HEK293 (cell line): ENCODE data around the gene HLA-G.
A peak's percentile ranks its signal among the peaks of the same experiment; 100 is the strongest.
"Not testable (repeated sequence)": the region's sequence is repeated elsewhere in the genome, so short reads cannot be mapped to it uniquely, and the experiment has no call there.

ENCODE experiments used
- CTCF ChIA-PET: fragments of 350-600 bp; formaldehyde crosslinking; extraction: SDS; loops from one replicate; lab custom pipeline; 2021; ENCODE audit warnings: antibody characterized with exemption; lab: Yijun Ruan, JAX
- POLR2A ChIA-PET: fragments of 300-600 bp; formaldehyde crosslinking; extraction: SDS; loops from one replicate; lab custom pipeline; 2020; ENCODE audit warnings: antibody characterized with exemption, inconsistent platforms; lab: Yijun Ruan, JAX
- H3K27ac ChIP-seq: fragments of 200-500 bp; sonication (Bioruptor generic); 2 replicates; pipeline ENCODE4 v1.5.1; 2014; ENCODE audit warnings: low read depth, low read length, control low read depth, inconsistent platforms; ENCODE audit errors: extremely low read depth
- H3K36me3 ChIP-seq, 2 experiments: fragments of 200-500 bp in 1 of 2; sonication (Bioruptor generic) in 1 of 2; 1 replicate in 1 of 2; 2 replicates in 1 of 2; pipeline ENCODE4 v1.5.1; 2014 to 2017; ENCODE audit warnings: inconsistent platforms in 2 of 2, low read length in 2 of 2; ENCODE audit not compliant: control insufficient read depth in 2 of 2, insufficient read depth in 1 of 2
- H3K4me1 ChIP-seq: fragments of 200-500 bp; sonication (Bioruptor generic); 2 replicates; pipeline ENCODE4 v1.5.1; 2014; ENCODE audit warnings: mild to moderate bottlenecking, low read length, inconsistent platforms; ENCODE audit not compliant: control insufficient read depth, insufficient read depth
- H3K4me3 ChIP-seq: 2 replicates; pipeline ENCODE4 v1.5.1; 2011; ENCODE audit warnings: low read depth, mild to moderate bottlenecking, control low read depth, low read length, moderate library complexity
- H3K9me3 ChIP-seq: fragments of 200-500 bp; sonication (Bioruptor generic); 2 replicates; pipeline ENCODE4 v1.5.1; 2014; ENCODE audit warnings: low read depth, low read length, inconsistent platforms; ENCODE audit not compliant: control insufficient read depth, insufficient read depth
- GFI1B ChIP-seq: fragments of 450-650 bp; formaldehyde crosslinking; IDR thresholded peaks from 2 replicates; pipeline ENCODE4 v1.5.1; 2016; ENCODE audit warnings: missing biosample characterization, missing genetic modification characterization
- GLI4 ChIP-seq: fragments of 450-650 bp; formaldehyde crosslinking; IDR thresholded peaks from 2 replicates; pipeline ENCODE4 v1.5.1; 2016; ENCODE audit warnings: missing biosample characterization, missing genetic modification characterization
- OVOL3 ChIP-seq: fragments of 450-650 bp; formaldehyde crosslinking; IDR thresholded peaks from 2 replicates; pipeline ENCODE4 v1.5.1; 2016; ENCODE audit warnings: missing biosample characterization, missing genetic modification characterization
- TCF7L2 ChIP-seq: IDR thresholded peaks from 2 replicates; pipeline ENCODE4 v1.6.1; 2011; ENCODE audit warnings: low read depth, mild to moderate bottlenecking, inconsistent platforms, low read length, moderate library complexity, borderline replicate concordance
- TRIM28 ChIP-seq: IDR thresholded peaks from 2 replicates; pipeline ENCODE4 v1.6.1; 2011; ENCODE audit warnings: low read length, control low read depth, borderline replicate concordance
- ZFP37 ChIP-seq: fragments of 450-650 bp; formaldehyde crosslinking; IDR thresholded peaks from 2 replicates; pipeline ENCODE4 v1.5.1; 2016; ENCODE audit warnings: missing biosample characterization, missing genetic modification characterization
- ZNF114 ChIP-seq: fragments of 450-650 bp; formaldehyde crosslinking; IDR thresholded peaks from 2 replicates; pipeline ENCODE4 v1.5.0; 2017; ENCODE audit warnings: missing biosample characterization, missing genetic modification characterization
- ZNF169 ChIP-seq: fragments of 450-650 bp; formaldehyde crosslinking; IDR thresholded peaks from 2 replicates; pipeline ENCODE4 v1.5.1; 2016; ENCODE audit warnings: missing biosample characterization, missing genetic modification characterization
- ZNF221 ChIP-seq: fragments of 450-650 bp; formaldehyde crosslinking; IDR thresholded peaks from 2 replicates; pipeline ENCODE4 v1.5.1; 2017; ENCODE audit warnings: missing biosample characterization, missing genetic modification characterization, borderline replicate concordance
- ZNF223 ChIP-seq: fragments of 450-650 bp; formaldehyde crosslinking; IDR thresholded peaks from 2 replicates; pipeline ENCODE4 v1.5.1; 2016; ENCODE audit warnings: missing biosample characterization, missing genetic modification characterization
- ZNF398 ChIP-seq: fragments of 450-650 bp; formaldehyde crosslinking; IDR thresholded peaks from 2 replicates; pipeline ENCODE4 v1.5.1; 2017; ENCODE audit warnings: missing biosample characterization, missing genetic modification characterization
- ZNF510 ChIP-seq: fragments of 450-650 bp; formaldehyde crosslinking; IDR thresholded peaks from 2 replicates; pipeline ENCODE4 v1.5.1; 2018; ENCODE audit warnings: mild to moderate bottlenecking, missing genetic modification characterization, missing biosample characterization; ENCODE audit not compliant: insufficient replicate concordance
- ZNF623 ChIP-seq: fragments of 450-650 bp; formaldehyde crosslinking; IDR thresholded peaks from 2 replicates; pipeline ENCODE4 v1.5.1; 2016; ENCODE audit warnings: missing biosample characterization, missing genetic modification characterization
- ZNF626 ChIP-seq: fragments of 450-650 bp; sonication (Bioruptor Pico); formaldehyde crosslinking; IDR thresholded peaks from 2 replicates; pipeline ENCODE4 v1.5.1; 2018; ENCODE audit warnings: missing biosample characterization, missing genetic modification characterization, inconsistent platforms
- ZNF629 ChIP-seq: fragments of 450-650 bp; formaldehyde crosslinking; IDR thresholded peaks from 2 replicates; pipeline ENCODE4 v1.5.1; 2017; ENCODE audit warnings: missing biosample characterization, missing genetic modification characterization
- ZNF837 ChIP-seq: fragments of 450-650 bp; formaldehyde crosslinking; IDR thresholded peaks from 2 replicates; pipeline ENCODE4 v1.5.1; 2016; ENCODE audit warnings: missing biosample characterization, missing genetic modification characterization
- ZNF843 ChIP-seq: fragments of 450-650 bp; formaldehyde crosslinking; IDR thresholded peaks from 2 replicates; pipeline ENCODE4 v1.5.1; 2016; ENCODE audit warnings: missing biosample characterization, missing genetic modification characterization
- TF ChIP-seq, protein P1 (sequence below): fragments of 450-650 bp; formaldehyde crosslinking; IDR thresholded peaks from 2 replicates; pipeline ENCODE4 v1.5.0; 2017; ENCODE audit warnings: missing biosample characterization, missing genetic modification characterization, borderline replicate concordance
- TF ChIP-seq, protein P2 (sequence below): fragments of 450-650 bp; formaldehyde crosslinking; IDR thresholded peaks from 2 replicates; pipeline ENCODE4 v1.5.1; 2017; ENCODE audit warnings: missing biosample characterization, mild to moderate bottlenecking, missing genetic modification characterization, moderate library complexity
- TF ChIP-seq, protein P3 (sequence below): fragments of 450-650 bp; formaldehyde crosslinking; IDR thresholded peaks from 2 replicates; pipeline ENCODE4 v1.5.1; 2017; ENCODE audit warnings: missing biosample characterization, missing genetic modification characterization
- TF ChIP-seq, protein P4 (sequence below): fragments of 450-650 bp; formaldehyde crosslinking; IDR thresholded peaks from 2 replicates; pipeline ENCODE4 v1.5.1; 2016; ENCODE audit warnings: missing biosample characterization, missing genetic modification characterization

Gene HLA-G

GRCh38 chr6:29827579-29828470 is at the start of gene HLA-G:
Gene HLA-G, plus strand, starts transcription at chr6:29827825. Its CDS starts 20 bp downstream, at chr6:29827845.
- Histone ChIP-seq H3K4me1 (no peaks in the 10 kb centered on the region), H3K36me3 (no peaks in the 10 kb centered on the region), H3K27ac (no peak within 1 kb of the TSS), H3K9me3 (no peaks in the 10 kb centered on the region), H3K4me3 (no peak within 1 kb of the TSS)
- TF ChIP-seq ZNF114 (tag by site-specific recombination): no peak
- TF ChIP-seq ZNF510: no peak
- TF ChIP-seq ZNF626 (tag by site-specific recombination): no peak
- TF ChIP-seq ZNF629: no peak
- no peak for TF ChIP-seq GLI4 (tag by site-specific recombination)
- no peak for TF ChIP-seq ZNF221 (tag by site-specific recombination)
- no peak for TF ChIP-seq ZFP37 (tag by site-specific recombination)
- TF ChIP-seq, protein P1, sequence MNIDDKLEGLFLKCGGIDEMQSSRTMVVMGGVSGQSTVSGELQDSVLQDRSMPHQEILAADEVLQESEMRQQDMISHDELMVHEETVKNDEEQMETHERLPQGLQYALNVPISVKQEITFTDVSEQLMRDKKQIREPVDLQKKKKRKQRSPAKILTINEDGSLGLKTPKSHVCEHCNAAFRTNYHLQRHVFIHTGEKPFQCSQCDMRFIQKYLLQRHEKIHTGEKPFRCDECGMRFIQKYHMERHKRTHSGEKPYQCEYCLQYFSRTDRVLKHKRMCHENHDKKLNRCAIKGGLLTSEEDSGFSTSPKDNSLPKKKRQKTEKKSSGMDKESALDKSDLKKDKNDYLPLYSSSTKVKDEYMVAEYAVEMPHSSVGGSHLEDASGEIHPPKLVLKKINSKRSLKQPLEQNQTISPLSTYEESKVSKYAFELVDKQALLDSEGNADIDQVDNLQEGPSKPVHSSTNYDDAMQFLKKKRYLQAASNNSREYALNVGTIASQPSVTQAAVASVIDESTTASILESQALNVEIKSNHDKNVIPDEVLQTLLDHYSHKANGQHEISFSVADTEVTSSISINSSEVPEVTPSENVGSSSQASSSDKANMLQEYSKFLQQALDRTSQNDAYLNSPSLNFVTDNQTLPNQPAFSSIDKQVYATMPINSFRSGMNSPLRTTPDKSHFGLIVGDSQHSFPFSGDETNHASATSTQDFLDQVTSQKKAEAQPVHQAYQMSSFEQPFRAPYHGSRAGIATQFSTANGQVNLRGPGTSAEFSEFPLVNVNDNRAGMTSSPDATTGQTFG (tag by site-specific recombination): no peak
- TF ChIP-seq, protein P2, sequence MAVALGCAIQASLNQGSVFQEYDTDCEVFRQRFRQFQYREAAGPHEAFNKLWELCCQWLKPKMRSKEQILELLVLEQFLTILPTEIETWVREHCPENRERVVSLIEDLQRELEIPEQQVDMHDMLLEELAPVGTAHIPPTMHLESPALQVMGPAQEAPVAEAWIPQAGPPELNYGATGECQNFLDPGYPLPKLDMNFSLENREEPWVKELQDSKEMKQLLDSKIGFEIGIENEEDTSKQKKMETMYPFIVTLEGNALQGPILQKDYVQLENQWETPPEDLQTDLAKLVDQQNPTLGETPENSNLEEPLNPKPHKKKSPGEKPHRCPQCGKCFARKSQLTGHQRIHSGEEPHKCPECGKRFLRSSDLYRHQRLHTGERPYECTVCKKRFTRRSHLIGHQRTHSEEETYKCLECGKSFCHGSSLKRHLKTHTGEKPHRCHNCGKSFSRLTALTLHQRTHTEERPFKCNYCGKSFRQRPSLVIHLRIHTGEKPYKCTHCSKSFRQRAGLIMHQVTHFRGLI (tag by site-specific recombination): no peak
- TF ChIP-seq, protein P3, sequence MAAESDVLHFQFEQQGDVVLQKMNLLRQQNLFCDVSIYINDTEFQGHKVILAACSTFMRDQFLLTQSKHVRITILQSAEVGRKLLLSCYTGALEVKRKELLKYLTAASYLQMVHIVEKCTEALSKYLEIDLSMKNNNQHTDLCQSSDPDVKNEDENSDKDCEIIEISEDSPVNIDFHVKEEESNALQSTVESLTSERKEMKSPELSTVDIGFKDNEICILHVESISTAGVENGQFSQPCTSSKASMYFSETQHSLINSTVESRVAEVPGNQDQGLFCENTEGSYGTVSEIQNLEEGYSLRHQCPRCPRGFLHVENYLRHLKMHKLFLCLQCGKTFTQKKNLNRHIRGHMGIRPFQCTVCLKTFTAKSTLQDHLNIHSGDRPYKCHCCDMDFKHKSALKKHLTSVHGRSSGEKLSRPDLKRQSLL: no peak
- CTCF ChIA-PET: no interaction called here
- POLR2A ChIA-PET: no interaction called here

DNA sequence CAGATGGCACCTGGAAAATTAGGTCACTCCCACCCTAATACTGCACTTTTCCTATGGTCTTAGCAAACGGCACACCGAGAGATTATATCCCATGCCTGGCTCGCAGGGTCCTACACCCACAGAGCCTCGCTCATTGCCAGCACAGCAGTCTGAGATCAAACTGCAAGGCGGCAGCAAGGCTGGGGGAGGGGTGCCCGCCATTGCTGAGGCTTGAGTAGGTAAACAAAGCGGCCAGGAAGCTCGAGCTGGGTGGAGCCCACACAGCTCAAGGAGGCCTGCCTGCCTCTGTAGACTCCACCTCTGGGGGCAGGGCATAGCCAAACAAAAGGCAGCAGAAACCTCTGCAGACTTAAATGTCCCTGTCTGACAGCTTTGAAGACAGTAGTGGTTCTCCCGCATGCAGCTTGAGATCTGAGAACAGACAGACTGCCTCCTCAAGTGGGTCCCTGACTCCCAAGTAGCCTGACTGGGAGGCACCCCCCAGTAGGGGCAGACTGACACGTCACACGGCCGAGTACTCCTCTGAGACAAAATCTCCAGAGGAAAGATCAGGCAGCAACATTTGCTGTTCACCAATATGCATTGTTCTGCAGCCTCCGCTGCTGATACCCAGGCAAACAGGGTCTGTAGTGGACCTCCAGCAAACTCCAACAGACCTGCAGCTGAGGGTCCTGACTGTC is 47.5 kb upstream of the HLA-G start:
- H3K27ac ChIP-seq, POLR2A ChIA-PET, H3K4me3 ChIP-seq, H3K36me3 ChIP-seq, H3K4me1 ChIP-seq, H3K9me3 ChIP-seq: not testable (repeated sequence)
- CTCF ChIA-PET: interaction anchor here (0.7 kb wide), 1 partner anchor 401 kb away, joined by 3 read pairs; no protein-coding TSS in a partner anchor
- peak; percentile 30; the same call in 1 of the 2 replicates for TF ChIP-seq TRIM28

DNA sequence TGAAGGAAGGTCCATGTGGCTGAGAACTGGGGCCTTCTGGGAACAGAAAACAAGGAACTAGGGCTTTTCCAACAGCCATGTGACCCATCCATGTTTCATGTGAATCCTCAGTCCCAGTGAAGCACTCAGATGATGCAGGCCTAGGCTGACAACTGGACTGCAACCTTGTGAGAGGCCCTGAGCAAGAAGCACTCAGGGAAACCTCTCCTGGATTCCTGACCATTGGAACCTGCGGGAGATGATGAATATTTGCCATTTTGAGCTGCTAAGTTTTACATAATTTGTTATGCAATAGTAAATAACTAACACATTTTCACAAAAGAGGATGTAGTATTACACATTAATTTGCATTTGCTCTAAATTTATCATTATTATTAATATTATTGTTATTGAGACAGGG is 38.4 kb upstream of the HLA-G start:
- POLR2A ChIA-PET: no interaction called here
- Histone ChIP-seq H3K4me1 (no peaks in the 10 kb centered on the region), H3K36me3 (no peaks in the 10 kb centered on the region), H3K27ac (no peak overlapping the region), H3K4me3 (no peak overlapping the region), H3K9me3 (no peaks in the 10 kb centered on the region)
- CTCF ChIA-PET: interaction anchor here (0.6 kb wide), 1 partner anchor 84 kb away, joined by 4 read pairs; no protein-coding TSS in a partner anchor
- no peak for TF ChIP-seq OVOL3 (tag by site-specific recombination)
- no peak for TF ChIP-seq ZNF843 (tag by site-specific recombination)
- no peak for TF ChIP-seq ZNF169 (tag by site-specific recombination)
- no peak for TF ChIP-seq GFI1B
- TF ChIP-seq ZNF837 (tag by site-specific recombination): no peak
- no peak for TF ChIP-seq ZNF398
- no peak for TF ChIP-seq TCF7L2
- no peak for TF ChIP-seq ZNF223 (tag by site-specific recombination)
- TF ChIP-seq, protein P4, sequence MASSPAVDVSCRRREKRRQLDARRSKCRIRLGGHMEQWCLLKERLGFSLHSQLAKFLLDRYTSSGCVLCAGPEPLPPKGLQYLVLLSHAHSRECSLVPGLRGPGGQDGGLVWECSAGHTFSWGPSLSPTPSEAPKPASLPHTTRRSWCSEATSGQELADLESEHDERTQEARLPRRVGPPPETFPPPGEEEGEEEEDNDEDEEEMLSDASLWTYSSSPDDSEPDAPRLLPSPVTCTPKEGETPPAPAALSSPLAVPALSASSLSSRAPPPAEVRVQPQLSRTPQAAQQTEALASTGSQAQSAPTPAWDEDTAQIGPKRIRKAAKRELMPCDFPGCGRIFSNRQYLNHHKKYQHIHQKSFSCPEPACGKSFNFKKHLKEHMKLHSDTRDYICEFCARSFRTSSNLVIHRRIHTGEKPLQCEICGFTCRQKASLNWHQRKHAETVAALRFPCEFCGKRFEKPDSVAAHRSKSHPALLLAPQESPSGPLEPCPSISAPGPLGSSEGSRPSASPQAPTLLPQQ (tag by site-specific recombination): no peak
- no peak for TF ChIP-seq ZNF623 (tag by site-specific recombination)
